ENCODE results near the gene OSBP.

OSBP gene

DNA sequence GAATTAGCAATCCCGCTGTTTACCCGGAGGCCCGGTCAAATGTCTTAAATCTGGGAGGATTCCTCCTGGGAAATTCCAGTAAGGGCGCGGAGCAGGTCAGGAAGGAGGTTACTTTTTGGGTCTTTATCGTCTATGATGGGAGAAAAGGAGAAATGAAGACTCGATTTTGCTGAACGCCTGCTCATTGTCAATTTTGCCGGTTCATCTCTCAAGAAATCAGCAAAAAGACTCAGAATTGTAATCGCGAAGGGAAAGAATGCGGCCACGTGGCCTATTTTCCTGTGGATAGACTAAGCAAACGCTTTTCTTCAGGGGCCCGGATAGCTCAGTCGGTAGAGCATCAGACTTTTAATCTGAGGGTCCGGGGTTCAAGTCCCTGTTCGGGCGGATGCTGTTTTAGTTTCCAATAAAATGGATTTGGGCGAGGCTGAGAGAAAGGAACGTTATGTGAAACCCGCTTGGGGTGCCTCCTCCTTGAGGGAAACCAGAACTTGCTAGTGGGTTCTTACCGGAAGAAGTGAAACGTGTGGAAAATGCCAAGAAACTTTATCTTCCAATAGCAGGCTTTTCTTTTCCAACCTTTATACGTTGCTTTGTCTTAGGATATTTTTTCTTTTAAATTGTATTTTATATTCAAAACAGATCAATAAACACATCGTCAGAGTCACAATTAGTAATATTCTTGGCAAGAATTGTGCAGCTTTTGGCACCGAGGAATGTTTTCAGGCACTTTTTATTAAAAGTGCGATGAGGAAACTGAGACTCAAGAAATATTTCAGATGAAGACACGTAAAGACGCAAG lies 59.3 kb downstream of the OSBP start:
- peak; percentile 86 to 95 for DNase-seq (ENCODE audit: low read depth in 2 of 2)
- TF ChIP-seq, protein P1, sequence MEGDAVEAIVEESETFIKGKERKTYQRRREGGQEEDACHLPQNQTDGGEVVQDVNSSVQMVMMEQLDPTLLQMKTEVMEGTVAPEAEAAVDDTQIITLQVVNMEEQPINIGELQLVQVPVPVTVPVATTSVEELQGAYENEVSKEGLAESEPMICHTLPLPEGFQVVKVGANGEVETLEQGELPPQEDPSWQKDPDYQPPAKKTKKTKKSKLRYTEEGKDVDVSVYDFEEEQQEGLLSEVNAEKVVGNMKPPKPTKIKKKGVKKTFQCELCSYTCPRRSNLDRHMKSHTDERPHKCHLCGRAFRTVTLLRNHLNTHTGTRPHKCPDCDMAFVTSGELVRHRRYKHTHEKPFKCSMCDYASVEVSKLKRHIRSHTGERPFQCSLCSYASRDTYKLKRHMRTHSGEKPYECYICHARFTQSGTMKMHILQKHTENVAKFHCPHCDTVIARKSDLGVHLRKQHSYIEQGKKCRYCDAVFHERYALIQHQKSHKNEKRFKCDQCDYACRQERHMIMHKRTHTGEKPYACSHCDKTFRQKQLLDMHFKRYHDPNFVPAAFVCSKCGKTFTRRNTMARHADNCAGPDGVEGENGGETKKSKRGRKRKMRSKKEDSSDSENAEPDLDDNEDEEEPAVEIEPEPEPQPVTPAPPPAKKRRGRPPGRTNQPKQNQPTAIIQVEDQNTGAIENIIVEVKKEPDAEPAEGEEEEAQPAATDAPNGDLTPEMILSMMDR (IDR thresholded peaks at IDR 0.05; ENCODE audit: low read depth, low read length), result no peak
- H3K4me3 ChIP-seq (replicated peaks in 1 of 2; ENCODE audit: low read depth in 2 of 2, low read length in 2 of 2), result peak overlapping the region; percentile 21 to 51

DNA sequence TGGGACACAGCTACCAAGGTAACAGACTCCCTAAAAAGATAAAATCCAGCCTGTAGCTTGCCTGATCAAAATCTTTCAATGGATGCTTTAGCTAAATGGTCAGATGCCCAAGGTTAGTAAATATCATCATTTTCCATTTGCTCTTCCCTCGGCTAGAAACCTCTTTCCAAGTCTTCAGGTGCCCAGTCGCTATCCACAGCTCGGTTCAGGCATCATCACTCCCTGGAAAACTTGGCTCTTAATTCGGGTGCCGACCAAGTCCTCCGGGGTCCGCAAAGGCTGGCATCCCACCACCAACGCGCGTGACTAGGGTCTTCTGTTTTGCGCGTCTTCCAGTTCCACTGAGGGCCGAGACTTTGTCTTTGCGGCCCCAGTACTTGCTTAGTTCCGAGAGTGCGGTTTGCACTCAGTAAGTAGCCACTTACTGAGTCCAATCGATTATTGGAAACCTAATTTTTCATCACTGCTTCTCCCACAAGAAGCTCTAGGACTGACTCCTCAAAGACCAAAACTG lies 59.9 kb downstream of the OSBP start:
- no peak for DNase-seq (ENCODE audit: low read depth in 2 of 2)
- TF ChIP-seq, protein P1 (IDR thresholded peaks at IDR 0.05; ENCODE audit: low read depth, low read length), result no peak
- peak overlapping the region; percentile 21 to 51 for H3K4me3 ChIP-seq (replicated peaks in 1 of 2; ENCODE audit: low read depth in 2 of 2, low read length in 2 of 2)

DNA sequence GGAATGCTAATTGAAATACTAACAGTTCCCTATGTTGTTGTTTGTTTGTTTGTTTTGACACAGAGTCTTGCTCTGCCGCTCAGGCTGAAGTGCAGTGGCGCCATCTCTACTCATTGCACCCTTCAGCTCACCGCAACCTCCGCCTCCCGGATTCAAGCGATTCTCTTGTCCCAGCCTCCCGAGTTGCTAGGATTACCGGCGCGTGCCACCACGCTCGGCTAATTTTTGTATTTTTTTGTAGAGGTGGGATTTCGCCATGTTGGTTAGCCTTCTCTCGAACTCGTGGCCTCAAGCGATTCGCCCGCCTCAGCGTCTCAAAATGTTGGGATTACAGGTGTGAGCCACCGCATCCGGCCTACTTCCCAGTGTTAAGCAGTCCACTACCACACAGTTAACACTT lies 62.3 kb downstream of the OSBP start:
- DNase-seq (ENCODE audit: low read depth in 2 of 2), result no peak
- no peak overlapping the region for H3K4me3 ChIP-seq (replicated peaks in 1 of 2; ENCODE audit: low read depth in 2 of 2, low read length in 2 of 2)
- TF ChIP-seq, protein P1 (IDR thresholded peaks at IDR 0.05; ENCODE audit: low read depth, low read length), result no peak

DNA sequence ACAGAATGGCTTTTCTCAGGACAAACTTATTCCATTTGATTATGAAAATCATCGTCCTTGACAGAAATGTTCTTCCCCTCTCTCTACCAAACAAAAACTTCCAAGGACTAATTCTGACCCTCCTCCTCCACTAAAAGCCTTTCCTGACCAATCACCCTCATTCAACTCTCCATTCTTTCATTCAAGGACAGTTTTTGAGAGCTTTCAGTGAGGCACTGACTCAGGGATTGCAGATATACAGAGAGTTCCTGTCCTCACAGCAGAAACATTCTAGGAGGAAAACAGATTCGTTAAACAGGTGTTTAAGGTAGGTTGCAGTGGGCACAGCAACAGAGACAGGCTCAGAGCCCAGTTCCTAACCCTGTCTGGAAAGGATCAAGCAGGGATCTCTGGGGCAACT lies 62.7 kb downstream of the OSBP start:
- no peak overlapping the region for H3K4me3 ChIP-seq (replicated peaks in 1 of 2; ENCODE audit: low read depth in 2 of 2, low read length in 2 of 2)
- TF ChIP-seq, protein P1 (IDR thresholded peaks at IDR 0.05; ENCODE audit: low read depth, low read length), result no peak
- no peak for DNase-seq (ENCODE audit: low read depth in 2 of 2)

DNA sequence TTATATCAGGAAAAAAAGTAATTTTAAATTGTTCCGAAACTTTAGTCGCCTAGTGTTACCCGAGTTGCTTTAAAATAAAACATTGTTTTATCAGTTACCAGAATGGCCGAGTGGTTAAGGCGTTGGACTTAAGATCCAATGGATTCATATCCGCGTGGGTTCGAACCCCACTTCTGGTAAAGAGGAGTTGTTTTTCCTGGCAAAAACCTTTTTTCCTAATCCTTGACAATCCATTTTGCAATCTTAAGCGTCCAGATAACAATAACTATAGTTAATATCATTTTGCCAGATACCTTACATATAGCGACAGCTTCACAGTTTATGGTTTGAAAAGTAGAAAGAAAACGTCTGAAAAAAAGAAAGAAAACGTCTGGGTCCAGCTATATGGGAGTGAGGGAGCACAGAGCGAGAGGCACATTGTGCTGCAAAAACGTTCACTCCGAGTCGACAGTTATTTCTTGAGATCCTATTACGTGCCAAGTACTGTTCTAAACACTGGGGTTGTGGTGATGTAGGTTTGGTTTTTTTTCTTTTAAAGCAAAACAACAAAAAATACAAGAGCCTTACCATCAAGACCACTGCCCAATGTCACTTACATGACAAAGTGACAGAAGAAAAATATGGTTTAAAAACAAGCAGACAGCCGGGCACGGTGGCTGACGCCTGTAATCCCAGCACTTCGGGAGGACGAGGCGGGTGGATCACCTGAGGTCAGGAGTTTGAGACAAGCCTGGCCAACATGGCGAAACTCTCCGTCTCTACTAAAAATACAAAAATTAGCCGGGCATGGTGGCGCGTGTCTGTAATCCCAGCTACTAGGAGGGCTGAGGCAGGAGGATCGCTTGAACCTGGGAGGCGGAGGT lies 63.7 kb downstream of the OSBP start:
- TF ChIP-seq, protein P1 (IDR thresholded peaks at IDR 0.05; ENCODE audit: low read depth, low read length), result no peak
- peak overlapping the region; percentile 60 to 61 for H3K4me3 ChIP-seq (replicated peaks in 1 of 2; ENCODE audit: low read depth in 2 of 2, low read length in 2 of 2)
- DNase-seq (ENCODE audit: low read depth in 2 of 2), result peak; percentile 91 to 95

DNA sequence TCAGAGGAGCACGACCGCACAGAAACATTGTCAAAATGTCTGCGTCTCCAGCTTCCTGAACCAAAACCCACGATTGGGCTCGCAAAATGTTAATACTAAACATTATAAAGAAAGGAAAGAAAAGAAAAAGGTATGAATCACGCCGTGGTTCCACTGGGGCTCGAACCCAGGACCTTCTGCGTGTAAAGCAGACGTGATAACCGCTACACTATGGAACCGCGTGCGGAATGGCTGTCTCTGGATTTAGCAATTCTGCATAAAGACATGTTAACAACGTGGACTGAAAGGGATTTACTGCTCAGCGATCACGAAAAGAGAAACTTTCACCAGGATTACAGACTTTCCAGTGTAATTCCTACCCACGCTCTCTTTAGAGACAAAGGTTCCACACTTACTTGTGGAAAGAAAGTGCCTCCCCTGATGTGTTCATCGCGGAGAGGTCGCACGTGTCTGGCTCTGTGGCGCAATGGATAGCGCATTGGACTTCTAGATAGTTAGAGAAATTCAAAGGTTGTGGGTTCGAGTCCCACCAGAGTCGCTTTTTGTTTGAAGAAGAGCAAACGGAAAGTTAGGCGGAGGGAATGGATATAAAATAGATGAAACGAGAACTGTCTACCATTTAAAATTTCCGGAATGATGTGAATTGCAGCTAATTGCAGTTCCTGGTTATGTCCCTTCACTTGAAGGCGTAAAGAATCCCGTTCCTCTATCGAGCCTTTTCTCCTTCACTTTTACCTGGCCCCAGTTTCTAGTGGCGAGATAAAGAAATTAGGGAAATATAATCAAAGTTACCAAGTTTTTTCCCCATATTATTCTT lies 64.5 kb downstream of the OSBP start:
- H3K4me3 ChIP-seq (replicated peaks in 1 of 2; ENCODE audit: low read depth in 2 of 2, low read length in 2 of 2), result peak overlapping the region; percentile 60 to 61
- TF ChIP-seq, protein P1 (IDR thresholded peaks at IDR 0.05; ENCODE audit: low read depth, low read length), result no peak
- DNase-seq (ENCODE audit: low read depth in 2 of 2), result peak; percentile 92 to 98

Measured in cardiac fibroblast (primary cell).